ENCODE results near the gene PRKCZ.

DNA sequence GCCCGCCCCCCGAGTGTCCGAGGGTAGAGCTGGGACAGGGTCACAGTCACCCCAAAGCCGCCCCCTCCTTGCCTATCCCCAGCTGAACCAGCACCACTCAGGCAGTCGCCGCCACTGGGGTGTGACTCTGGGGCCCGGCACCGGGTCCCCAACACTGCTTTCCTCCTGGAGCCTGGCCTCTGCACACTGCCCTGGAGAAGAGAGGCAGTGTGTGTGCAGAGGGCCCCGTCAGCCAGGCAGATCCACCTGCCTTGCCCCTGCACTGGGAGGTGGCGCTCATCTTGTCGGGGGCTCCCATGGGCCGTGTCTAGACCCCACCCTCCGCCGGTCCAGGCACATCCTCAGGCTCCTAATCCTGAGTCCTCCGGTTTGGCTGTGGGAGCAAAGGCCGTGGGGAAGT is 128.7 kb downstream of the PRKCZ start:
- TF ChIP-seq POLR2A (IDR thresholded peaks at IDR 0.05): no peak
- TF ChIP-seq CTCF (IDR thresholded peaks at IDR 0.05): no peak
- no peak for TF ChIP-seq POLR2AphosphoS5 (IDR thresholded peaks at IDR 0.05)
